Stimulated activated CD8-positive, alpha-beta memory T cell treated with anti-CD3 and anti-CD28 coated beads, Interleukin-12 subunit alpha, Interleukin-12 subunit beta, amount 100 ng/mL, for 4 hours (primary cell): ENCODE data around the gene ZNF814.
"Not testable (repeated sequence)": the region's sequence is repeated elsewhere in the genome, so short reads cannot be mapped to it uniquely, and the experiment has no call there.

Source experiments
- DNase-seq: peaks from one replicate; pipeline ENCODE4 v3.0.0-alpha.2; 2020; ENCODE audit warnings: low read depth

ZNF814 gene

GRCh38 chr19:57888560-57889231, at the start of gene ZNF814:
Gene ZNF814, minus strand, starts transcription at chr19:57889037. Its CDS starts 235 bp downstream, at chr19:57888802.
- DNase-seq = peak; percentile 65

DNA sequence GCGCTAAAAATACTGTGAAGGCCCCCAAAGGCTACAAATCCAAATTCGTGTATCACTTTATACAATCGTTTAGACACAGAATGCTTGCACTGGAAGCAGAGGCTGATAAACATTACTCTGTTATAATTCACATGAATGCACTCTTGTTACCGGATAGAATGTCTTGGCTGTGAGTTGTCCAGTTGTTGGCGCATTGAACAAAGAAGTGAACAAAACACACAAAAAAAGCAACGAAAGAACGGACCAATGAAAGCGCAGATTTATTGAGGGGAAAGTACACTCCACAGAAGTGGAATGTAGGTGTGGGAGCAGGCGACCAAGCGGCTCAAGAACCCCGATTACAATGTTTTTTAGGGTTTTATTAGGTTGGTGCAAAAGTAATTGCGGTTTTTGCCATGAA, 46.9 kb upstream of the ZNF814 start:
- DNase-seq = no peak

GRCh38 chr19:57934820-57935665, 46.2 kb upstream of the ZNF814 start, which contains the start of gene ZNF418:
Gene ZNF418, minus strand, starts transcription at chr19:57935402. Its CDS starts 1,580 bp downstream, at chr19:57933822.
- DNase-seq = no peak

- DNase-seq = no peak
Measured at GRCh38 chr19:57927587-57927986, 38.8 kb upstream of the ZNF814 start.

DNA sequence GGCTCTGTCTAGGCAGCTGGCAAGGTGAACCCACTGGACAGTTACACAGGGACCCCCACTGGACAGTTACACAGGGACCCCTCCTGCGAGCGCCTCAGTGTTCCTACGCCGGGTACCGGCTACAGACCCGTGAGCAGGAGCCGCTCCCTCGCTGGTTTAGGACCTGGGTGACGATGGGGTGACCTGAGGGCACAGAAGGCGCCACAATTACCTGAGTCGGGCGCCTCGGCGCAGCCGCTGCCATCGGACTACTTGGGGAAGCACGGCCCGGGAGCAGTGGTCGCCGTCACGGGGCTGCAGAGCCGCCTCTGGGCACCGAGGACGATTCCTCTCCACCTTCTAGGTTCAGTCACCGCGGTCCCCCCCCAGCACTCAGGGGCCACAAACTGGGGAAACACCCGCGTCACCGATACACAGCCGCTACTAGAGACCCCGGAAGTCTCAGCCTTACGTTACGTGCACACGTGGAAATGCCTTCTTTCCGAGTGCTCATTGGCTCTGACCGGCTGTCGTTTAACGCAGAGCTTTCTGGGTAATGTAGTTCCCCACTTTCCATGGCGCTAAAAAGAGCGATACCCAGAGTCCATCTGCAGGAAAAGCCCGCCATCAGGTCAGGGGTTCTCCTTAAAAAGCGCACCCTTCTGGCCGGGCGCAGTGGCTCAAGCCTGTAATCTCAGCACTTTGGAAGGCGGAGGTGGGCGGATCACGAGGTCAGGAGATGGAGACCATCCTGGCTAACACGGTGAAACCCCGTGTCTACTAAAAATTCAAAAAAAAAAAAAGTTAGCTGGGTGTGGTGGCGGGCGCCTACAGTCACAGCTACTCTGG, 27.5 kb upstream of the ZNF814 start, which contains the start of gene ZNF417:
ZNF417 (minus strand) TSS at position 425 of the 828 bp plus-strand sequence; CDS start at position 244, 181 bp downstream.
- peak; percentile 75 for DNase-seq

- no peak for DNase-seq
Measured at GRCh38 chr19:57914531-57914930, 25.7 kb upstream of the ZNF814 start.

DNA sequence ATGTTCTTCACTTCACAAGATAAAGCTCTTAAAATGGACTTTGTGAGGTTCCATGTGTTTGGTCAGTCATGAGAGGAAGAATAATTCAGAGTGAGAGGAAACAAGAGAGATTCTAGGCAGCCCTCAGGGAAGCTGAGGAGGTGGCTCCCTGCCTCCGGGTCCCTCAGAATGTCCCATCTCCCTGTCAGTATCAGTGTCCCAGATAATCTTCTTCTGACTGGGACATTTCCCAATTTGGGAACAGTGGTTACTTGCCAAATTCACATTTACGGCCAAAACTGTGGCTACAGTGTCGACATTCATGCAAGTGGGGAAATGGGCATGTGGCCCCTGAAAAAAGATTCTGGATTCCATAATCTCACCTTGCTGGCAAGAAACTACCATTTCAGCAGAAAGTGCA, 18.6 kb upstream of the ZNF814 start:
- no peak for DNase-seq

GRCh38 chr19:57905258-57905657, 16.4 kb upstream of the ZNF814 start:
- no peak for DNase-seq

DNA sequence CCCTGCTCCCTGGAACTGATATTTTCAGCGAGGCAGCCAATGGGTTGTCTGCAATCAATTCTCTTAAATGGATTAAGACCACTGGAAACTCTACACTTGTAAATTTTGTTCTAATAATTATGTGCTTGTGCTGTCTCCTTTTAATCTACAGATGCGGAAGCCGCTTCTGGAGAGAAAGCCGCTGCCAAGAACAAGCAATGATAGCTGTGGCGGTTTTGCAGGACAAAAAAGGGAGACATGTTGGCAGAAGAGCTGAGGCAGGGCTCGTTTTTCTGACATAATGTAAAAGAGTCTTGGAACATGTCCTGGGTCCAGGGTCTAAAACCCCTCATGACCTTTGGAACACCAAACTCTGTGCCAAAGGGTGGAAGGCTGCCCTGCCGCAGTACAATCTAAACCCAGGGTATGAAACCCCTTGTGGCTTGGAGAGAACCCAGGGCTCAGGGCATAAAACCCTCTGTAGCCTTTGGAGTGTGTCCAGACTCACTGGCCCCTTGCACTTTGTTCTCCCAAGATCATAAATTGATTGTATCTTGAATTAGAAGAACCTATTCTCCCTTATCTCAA, 14.9 kb upstream of the ZNF814 start:
- no peak for DNase-seq

GRCh38 chr19:57900311-57900710, 11.5 kb upstream of the ZNF814 start:
- no peak for DNase-seq

DNA sequence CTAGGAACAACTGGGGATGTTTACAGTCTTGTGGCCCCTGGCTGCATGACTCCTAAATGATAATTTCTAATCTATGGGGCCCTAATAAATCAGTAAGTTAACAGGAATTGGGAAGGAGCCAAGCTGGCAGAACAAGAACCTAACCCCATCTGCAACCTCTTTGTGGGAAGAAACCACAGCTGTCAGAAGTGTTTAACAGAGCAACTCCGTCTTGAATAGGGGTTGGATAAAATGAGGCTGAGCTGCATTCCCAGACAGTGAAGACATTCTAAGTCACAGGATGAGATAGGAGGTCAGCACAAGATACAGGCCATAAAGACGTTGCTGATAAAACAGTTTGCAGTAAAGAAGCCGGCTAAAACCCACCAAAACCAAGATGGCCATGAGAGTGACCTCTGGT, 1.9 kb upstream of the ZNF814 start:
- DNase-seq = not testable (repeated sequence)

GRCh38 chr19:57888107-57888559, 704 bp downstream of the ZNF814 start:
- no peak for DNase-seq

GRCh38 chr19:57887195-57887941, 1.5 kb downstream of the ZNF814 start:
- no peak for DNase-seq

DNA sequence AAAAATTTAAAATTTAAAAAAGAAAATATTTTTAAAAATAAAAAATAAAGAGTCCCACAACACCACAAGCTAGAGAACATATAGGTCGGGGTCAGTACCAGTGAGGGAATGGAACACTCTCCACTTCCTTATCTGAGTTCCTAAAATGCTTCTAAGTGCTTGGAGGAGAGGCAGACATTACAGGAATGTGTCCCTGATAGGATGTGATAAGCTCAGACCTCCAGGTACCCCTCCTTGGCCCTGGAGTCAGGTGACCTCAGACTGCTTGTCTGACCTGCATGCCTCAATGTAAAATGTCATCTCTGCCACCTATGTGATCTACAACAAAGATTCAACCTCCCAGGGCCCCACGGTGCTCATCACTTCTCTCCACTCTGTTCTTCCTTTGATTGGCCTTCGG, 2.8 kb downstream of the ZNF814 start:
- no peak for DNase-seq

- not testable (repeated sequence) for DNase-seq
Measured at GRCh38 chr19:57873883-57874799, 14.7 kb downstream of the ZNF814 start.

DNA sequence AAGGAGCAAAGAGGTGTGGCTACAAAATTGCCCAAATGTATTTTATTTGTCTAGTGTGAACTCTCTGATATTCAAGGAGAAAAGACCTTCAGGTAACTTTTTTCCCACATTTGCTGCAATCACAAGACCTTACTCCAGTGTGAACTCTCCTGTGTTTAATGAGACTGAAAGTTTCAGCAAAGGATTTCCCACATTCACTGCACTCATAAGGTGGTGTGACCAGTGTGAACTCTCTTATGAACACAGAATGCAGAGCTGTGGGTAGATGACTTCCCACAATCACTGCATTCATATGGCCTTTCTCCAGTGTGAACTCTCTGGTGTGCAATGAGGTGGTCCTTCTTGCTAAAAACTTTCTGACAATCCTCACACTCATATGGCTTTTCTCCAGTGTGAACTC, 16.4 kb downstream of the ZNF814 start:
- no peak for DNase-seq

DNA sequence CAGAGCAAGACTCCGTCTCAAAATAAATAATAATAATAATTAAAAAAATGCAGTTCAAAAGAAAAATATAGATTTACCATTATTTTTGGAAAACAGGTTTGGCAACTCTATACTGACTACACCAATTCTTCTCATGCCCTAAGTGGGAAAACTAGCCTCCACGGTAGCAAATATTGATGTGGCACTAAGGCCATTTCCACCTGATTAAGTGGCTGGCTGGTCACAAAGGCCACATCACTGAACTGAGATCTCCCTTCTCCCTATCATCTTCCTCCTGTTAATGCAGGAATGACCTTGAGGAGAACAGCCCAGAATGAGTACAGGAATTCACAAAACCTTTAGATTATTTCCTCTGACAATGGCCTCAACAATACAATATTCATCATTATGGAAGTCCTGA, 18.6 kb downstream of the ZNF814 start:
- DNase-seq = no peak

GRCh38 chr19:57869655-57870054, 19.2 kb downstream of the ZNF814 start:
- not testable (repeated sequence) for DNase-seq

DNA sequence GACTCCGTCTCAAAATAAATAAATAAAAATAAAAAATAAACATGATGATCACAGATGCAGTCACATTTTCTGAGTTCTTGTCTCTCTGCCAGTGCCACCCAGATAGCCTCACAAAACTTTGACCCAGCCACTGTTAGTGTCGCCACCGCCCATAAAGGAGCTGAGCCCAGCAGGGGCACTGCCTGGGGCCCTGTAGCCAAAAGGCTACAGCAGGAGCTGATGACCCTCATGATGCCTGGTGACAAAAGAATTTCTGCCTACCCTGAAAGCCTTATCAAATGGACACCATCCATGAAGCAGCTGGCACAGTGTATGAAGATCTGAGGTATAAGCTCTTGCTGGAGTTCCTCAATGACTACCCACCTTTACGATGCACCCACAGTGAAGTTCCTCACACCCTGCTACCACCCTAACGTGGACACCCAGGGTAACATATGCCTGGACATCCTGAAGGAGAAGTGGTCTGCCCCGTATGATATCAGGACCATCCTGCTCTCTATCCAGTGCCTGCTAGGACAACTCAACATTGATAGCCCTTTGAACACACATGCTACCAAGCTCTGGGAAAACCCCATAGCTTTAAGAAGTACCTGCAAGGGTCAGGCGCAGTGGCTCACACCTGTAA, 20.9 kb downstream of the ZNF814 start:
- DNase-seq = no peak
